Nephron (organoid): ENCODE results near the gene RNF146.

Source experiments
- H3K27ac Mint-ChIP-seq, 3 experiments: 2 replicates each; pipeline ENCODE4 v1.8.0; 2020; ENCODE audit warnings: mixed read lengths in 3 of 3, mild to moderate bottlenecking in 2 of 3, moderate library complexity in 1 of 3
- H3K27me3 Mint-ChIP-seq: 2 replicates; pipeline ENCODE4 v1.8.0; 2021; ENCODE audit warnings: low read depth, mild to moderate bottlenecking, moderate library complexity, mixed read lengths
- H3K36me3 Mint-ChIP-seq: 2 replicates; pipeline ENCODE4 v1.8.0; 2020; ENCODE audit warnings: low read depth, mixed read lengths
- H3K4me1 Mint-ChIP-seq: 2 replicates; pipeline ENCODE4 v1.8.0; 2020; ENCODE audit warnings: mixed read lengths
- H3K4me3 Mint-ChIP-seq, 3 experiments: 2 replicates each; pipeline ENCODE4 v1.8.0; 2020; ENCODE audit warnings: mild to moderate bottlenecking in 3 of 3, mixed read lengths in 3 of 3, moderate library complexity in 2 of 3
- H3K9me3 Mint-ChIP-seq: 2 replicates; pipeline ENCODE4 v1.8.0; 2020; ENCODE audit warnings: mixed read lengths
- CTCF ChIP-seq, 3 experiments: fragments of 200-600 bp; sonication (generic); IDR thresholded peaks; one replicate each; pipeline ENCODE4 v1.5.0; 2021; ENCODE audit warnings: antibody characterized with exemption in 3 of 3; ENCODE audit not compliant: unreplicated experiment in 3 of 3

RNF146 gene

GRCh38 chr6:127290391-127291265 is 24.0 kb downstream of the RNF146 start:
- TF ChIP-seq CTCF (IDR thresholded peaks at IDR 0.05; ENCODE audit: unreplicated experiment in 3 of 3): no peak
- H3K4me3 Mint-ChIP-seq: no peak overlapping the region
- H3K27me3 Mint-ChIP-seq: no peaks in the 10 kb centered on the region
- H3K27ac Mint-ChIP-seq: peak overlapping the region; percentile 30 to 44 (median 39)
- H3K9me3 Mint-ChIP-seq: no peaks in the 10 kb centered on the region
- H3K4me1 Mint-ChIP-seq: peaks cover 15% of the 10 kb centered on the region
- H3K36me3 Mint-ChIP-seq: peaks cover 51% of the 10 kb centered on the region

- no peak overlapping the region for H3K4me3 Mint-ChIP-seq
- H3K27ac Mint-ChIP-seq: peak overlapping the region in 2 of 3 experiments; percentile 39 to 44
- H3K9me3 Mint-ChIP-seq: no peaks in the 10 kb centered on the region
- H3K4me1 Mint-ChIP-seq: peaks cover 15% of the 10 kb centered on the region
- no peaks in the 10 kb centered on the region for H3K27me3 Mint-ChIP-seq
- peaks cover 43% of the 10 kb centered on the region for H3K36me3 Mint-ChIP-seq
- no peak for TF ChIP-seq CTCF (IDR thresholded peaks at IDR 0.05; ENCODE audit: unreplicated experiment in 3 of 3)
Measured at GRCh38 chr6:127291495-127291894, 24.8 kb downstream of the RNF146 start.

GRCh38 chr6:127297502-127298070 is 30.9 kb downstream of the RNF146 start:
- peaks cover 25% of the 10 kb centered on the region for H3K36me3 Mint-ChIP-seq
- H3K4me3 Mint-ChIP-seq: no peak overlapping the region
- TF ChIP-seq CTCF (IDR thresholded peaks at IDR 0.05; ENCODE audit: unreplicated experiment in 3 of 3): no peak
- peak overlapping the region; percentile 36 to 49 (median 49) for H3K27ac Mint-ChIP-seq
- no peaks in the 10 kb centered on the region for H3K27me3 Mint-ChIP-seq
- H3K4me1 Mint-ChIP-seq: peaks cover 12% of the 10 kb centered on the region
- H3K9me3 Mint-ChIP-seq: no peaks in the 10 kb centered on the region

GRCh38 chr6:127298475-127298874 is 31.8 kb downstream of the RNF146 start:
- H3K36me3 Mint-ChIP-seq: peaks cover 25% of the 10 kb centered on the region
- no peaks in the 10 kb centered on the region for H3K9me3 Mint-ChIP-seq
- peaks cover 12% of the 10 kb centered on the region for H3K4me1 Mint-ChIP-seq
- H3K4me3 Mint-ChIP-seq: no peak overlapping the region
- H3K27me3 Mint-ChIP-seq: no peaks in the 10 kb centered on the region
- TF ChIP-seq CTCF (IDR thresholded peaks at IDR 0.05; ENCODE audit: unreplicated experiment in 3 of 3): no peak
- H3K27ac Mint-ChIP-seq: no peak overlapping the region

GRCh38 chr6:127299522-127300240 is 33.0 kb downstream of the RNF146 start:
- Mint-ChIP-seq H3K27ac (no peak overlapping the region), H3K4me1 (peaks cover 12% of the 10 kb centered on the region), H3K36me3 (peaks cover 31% of the 10 kb centered on the region), H3K9me3 (peaks cover 4% of the 10 kb centered on the region), H3K4me3 (no peak overlapping the region), H3K27me3 (no peaks in the 10 kb centered on the region)
- no peak for TF ChIP-seq CTCF (IDR thresholded peaks at IDR 0.05; ENCODE audit: unreplicated experiment in 3 of 3)
